SKM-1 (cell line): ENCODE data around the gene ANKRD10.
A peak's percentile ranks its signal among the peaks of the same experiment; 100 is the strongest.

Experiments used
- DNase-seq: peaks from one replicate; lab custom pipeline; 2025; ENCODE audit not compliant: unreplicated experiment; lab: John Stamatoyannopoulos, UW

Gene ANKRD10

DNA sequence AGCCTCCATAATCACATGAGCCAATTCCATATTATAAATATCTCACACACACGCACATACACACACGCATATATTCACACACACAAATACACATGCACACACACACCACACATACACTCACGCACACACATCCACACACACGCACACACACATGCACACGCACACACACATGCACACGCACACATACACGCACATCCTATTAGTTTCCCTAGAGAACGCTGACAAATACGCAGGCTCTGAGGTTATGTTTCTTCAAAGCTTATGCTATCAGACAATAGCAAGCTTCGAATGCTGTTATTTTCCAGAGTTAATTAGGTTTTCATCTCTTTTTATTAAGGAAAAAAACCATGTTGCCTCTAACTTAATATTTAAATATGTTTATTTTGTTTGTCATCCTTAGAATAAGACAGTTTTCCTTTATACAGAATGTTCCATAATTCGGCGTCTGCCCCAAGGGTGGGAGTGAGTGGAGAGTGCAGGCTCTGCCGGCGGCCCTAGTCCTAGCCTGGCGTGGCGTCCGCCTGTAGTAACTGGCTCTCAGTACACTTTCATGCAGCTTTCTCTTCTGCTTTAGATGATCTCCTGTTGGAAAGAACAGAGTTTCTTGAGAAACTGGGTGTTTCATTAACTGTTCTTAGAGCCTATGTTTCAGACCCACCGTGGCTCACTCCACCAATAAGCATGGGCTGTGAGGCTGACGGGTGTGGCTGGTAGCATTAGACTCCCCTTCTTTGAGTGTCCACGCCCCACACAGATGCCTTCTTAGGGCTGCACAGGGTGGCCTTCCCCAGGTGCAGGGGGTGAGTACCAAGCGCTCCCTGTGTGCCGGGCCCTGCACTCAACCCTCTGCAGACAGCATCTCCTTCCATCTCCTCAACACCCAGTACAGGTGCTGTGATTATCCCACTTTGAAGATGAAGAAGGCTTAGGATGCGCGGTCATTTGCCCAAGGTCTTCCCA is 30.4 kb upstream of the ANKRD10 start:
- DNase-seq = no peak

DNA sequence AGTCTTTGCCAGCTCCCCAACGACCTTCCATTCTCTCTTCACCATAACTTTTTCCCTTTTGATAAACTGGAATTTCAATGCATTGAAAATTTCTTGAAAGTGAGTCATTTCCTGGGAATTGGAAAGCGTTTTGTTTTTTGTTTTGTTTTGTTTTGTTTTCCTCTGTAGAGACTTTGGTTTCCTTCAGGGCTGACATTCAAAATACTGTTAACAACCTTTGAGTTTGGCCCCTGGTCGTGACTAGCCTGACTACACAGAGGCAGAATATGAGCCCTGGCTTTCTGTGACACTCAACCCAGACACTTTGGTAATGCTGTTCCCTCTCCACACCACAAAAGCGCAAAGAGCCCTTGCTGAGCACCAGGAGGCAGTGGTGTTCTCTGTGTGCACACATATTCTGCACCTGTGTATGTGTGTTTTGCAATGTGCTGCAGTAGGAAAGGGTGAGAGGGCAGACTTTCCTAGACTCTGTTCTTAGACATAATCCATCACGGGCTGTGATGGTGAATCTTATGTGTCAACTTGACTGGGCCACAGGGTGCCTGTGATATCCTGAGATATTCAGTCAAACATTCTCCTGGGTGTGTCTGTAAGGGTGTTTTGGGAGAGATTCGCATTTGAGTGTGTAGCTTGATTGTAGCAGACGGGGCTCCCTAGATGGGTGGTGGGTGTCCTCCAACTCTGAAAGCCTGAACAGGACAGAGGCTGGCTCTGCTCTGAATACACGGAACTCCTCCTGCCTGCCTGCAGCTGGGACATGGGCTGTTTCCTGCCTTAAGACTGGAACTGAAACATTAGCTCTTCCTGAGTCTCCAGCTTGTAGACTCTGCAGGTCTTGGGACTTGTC is 29.5 kb upstream of the ANKRD10 start:
- peak; percentile 1 for DNase-seq

DNA sequence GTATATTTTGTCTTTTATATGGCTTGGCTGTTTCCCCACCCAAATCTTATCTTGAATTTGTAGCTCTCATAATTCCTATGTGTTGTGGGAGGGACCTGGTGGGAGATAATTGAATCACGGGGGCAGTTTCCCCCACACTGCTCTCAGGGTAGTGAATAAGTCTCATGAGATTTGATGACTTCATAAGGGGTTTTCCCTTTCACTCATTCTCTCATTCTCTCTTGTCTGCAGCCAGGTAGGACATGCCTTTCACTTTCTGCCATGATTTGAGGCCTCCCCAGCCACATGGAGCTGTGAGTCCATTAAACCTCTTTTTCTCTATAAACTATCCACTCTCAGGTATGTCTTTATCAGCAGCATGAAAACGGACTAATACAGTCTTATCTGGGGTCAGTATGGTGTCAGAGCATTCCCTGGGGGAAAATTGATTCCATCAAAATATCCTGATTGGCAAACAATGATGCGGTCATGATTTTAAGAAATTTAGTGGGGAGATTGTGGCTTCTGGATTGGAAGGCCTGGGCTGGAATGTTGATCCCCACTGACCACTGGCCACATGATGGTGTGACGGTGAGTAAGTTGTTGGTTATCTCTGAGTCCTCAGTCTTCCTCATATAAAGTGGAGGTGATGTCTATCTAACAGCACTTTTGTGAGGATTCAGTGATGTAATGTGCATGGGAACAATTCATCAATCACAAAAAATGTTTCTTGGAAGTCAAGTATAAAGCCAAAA is 27.5 kb upstream of the ANKRD10 start:
- DNase-seq = no peak

DNA sequence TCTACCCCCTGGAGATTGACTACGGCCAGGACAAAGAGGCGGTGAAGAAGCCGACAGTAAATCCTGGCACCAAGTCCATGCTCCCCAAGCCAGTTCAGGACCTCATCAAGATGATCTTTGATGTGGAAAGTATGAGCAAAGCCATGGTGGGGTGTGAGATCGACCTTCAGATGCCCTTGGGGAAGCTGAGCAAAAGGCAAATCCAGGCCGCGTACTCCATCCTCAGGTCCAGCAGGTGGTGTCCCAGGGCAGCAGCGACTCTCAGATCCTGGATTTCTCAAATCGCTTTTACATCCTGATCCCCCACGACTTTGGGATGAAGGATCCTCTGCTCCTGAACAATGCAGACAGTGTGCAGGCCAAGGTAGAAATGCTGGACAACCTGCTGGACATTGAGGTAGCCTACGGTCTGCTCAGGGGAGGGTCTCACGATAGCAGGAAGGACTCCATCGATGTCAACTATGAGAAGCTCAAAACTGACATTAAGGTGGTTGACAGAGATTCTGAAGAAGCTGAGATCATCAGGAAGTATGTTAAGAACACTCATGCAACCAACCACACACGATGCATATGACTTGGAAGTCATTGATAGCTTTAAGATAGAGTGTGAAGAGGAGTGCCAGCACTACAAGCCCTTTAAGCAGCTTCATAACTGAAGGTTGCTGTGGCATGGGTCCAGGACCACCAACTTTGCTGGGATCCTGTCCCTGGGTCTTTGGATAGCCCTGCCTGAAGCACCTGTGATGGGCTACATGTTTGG is 24.0 kb upstream of the ANKRD10 start:
- no peak for DNase-seq

DNA sequence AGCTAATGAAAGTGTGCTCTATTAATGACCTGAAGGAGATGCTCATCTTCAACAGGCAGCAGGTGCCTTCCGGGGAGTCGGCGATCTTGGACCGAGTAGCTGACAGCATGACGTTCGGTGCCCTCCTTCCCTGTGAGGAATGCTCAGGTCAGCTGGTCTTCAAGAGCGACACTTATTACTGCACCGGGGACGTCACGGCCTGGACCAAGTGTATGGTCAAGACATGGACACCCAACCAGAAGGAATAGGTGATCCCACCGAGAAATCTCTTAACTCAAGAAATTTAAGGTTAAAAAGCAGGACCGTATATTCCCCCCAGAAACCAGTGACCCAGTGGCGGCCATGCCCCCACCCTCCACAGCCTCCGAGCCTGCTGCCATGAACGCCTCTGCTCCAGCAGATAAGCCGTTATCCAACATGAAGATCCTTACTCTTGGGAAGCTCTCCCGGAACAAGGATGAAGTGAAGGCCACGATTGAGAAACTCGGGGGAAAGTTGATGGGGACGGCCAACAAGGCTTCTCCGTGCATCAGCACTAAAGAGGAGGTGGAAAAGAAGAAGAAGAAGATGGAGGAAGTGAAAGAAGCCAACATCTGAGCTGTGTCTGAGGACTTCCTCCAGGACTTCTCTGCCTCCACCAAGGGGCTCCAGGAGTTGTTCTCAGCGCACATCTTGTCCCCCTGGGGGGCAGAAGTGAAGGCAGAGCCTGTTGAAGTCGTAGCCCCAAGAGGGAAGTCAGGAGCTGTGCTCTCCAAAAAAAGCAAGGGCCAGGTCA is 22.8 kb upstream of the ANKRD10 start:
- no peak for DNase-seq

DNA sequence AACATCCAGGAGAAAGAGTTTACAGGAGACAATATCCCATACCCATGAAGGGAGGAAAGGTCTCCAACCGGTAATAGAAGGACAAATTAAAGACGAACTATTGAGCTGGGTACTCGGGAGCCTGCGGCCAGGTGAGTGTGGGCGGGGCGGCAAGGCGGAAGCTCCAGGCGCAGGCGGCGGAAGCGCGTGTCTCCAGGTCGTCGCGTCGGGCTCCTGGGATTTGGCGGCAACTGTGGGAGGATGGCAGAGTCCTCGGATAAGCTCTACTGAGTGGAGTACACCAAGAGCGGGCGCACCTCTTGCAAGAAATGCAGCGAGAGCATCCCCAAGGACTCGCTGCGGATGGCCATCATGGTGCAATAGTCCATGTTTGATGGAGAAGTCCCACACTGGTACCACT is 21.6 kb upstream of the ANKRD10 start:
- DNase-seq = no peak

DNA sequence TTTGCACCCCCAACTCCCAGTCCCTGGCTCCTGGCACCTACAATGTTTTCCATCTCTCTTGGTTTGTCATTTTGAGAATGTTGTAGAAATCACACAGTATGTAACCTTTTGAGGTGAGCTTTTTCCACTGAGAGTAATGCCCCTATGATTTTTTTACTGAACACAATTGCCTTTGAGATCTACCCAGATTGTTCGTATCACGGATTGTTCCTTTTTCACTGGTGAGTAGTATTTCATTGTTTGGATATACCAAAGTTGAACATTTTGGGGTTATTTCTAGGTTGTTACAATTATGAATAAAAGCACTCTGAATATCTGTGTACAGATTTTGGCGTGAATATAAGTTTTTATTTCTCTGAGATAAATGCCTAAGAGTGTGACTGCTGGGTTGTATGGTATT is 17.7 kb upstream of the ANKRD10 start:
- no peak for DNase-seq

DNA sequence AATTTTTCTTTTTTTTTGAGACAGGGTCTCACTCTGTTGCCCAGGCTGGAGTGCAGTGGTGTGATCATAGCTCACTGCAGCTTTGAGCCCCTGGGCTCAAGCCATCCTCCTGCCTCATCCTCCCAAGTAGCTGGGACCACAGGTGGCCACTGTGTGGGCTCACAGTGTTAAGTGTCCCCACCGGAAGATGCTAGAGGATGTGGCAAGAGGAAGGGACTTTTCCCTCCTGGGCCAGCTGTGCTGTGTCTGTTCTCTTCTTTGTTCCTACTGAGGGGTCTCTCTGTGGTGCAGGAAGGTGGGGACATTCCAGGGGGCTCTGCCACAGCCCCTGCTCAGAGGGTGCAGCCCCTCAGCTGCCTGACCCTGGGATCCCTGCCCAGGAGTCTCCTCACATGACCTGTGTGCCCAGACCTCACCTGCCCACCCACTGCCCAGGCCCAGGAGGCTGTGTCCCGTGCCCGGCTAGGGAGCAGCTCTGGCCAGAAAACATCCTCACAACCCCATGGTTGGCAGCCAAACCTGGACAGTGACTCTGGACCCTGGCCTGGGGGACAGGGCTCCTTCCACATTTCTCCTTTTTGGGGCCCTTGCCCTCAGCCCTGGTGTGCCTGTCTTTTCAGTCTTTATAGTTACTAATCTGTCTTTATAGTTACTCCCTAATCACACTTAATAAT is 14.4 kb upstream of the ANKRD10 start:
- no peak for DNase-seq

DNA sequence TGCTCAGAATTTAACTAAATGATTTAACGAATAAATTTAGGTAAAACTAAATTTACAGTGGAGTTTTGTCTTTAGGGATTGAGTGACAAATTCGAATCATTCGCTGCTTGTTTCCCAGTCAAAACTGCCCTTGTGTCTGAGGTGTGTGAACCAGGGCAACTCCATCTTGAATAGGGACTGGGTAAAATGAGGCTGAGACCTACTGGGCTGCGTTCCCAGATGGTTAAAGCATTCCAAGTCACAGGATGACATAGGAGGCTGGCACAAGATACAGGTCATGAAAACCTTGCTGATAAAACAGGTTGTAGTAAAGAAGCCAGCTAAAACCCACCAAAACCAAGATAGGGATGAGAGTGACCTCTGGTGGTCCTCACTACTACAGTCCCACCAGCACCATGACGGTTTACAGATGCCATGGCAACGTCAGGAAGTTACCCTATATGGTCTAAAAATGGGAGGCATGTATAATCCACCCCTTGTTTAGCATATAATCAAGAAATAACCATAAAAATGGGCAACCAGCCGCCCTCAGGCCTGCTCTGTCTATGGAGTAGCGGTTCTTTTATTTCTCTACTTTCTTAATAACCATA is 10.2 kb upstream of the ANKRD10 start:
- no peak for DNase-seq

DNA sequence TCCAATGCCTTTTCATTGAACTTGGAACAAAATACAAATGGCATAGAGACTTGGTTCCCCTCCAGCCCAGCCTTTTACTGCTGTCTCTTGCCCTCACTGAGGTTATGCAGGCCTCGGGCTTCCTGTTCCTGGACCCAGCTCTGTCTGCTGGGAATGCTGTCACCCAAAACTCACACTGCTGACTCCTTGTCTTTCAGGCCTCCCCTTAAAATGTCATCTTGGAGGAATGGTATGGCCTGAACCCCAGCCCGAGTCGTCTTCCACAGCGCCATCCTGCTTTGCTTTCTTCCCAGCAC is 9.7 kb upstream of the ANKRD10 start:
- DNase-seq = no peak

DNA sequence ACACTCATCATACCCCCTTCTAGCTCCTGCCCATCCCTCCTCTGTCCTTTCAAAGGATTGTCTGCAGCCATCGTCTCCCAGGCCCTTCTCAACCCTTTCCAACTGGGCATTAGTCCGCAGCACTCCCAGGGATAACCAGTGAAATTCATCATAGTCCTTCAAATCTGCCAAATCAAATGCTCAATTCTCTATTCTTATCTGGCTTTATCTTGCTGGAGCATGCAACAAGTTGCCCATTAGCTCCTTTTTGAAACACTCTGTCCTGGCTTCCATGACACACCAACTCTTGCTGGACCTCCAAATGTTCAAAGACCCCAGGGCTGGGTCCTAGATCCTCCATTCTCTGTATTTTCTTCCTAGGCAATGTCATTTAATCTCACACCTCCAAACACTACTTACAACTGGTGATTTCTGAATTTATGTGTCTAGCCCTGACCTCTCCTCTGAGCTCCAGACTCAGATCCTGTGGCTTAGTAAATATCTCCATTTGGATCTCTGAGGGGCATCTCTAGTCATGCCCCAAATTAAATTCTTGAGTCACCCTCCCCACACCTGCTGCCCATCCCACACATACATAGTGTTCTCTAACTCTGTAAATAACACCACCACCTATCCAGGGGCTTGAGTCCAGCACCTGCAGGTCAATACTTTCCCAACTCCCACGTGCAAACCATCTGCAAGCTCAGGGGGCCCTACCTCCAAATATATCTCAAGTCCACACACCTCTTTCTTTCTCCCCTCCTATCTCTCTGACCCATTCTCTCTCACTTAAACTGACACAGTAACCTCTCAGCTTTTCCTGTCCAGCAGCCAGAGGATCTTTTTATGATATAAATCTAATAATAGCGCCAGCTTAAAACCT is 9.1 kb upstream of the ANKRD10 start:
- DNase-seq = no peak

DNA sequence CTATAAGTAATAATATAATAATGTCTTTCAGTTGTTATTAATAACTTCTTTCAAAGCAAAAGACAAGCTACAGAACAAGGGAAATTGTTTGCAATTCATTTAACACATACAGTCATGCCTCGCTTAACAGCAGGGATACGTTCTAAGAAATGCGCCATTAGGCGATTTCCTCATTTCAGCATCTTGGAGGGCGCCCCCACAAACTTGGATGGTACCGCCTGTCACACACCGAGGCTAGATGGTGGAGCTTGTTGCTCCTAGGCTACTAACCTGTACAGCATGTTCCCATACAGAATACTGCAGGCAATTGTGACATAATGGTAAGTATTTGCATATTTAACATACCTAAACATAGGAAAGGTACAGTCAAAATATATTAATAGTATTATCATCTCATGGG is 8.2 kb upstream of the ANKRD10 start:
- no peak for DNase-seq

DNA sequence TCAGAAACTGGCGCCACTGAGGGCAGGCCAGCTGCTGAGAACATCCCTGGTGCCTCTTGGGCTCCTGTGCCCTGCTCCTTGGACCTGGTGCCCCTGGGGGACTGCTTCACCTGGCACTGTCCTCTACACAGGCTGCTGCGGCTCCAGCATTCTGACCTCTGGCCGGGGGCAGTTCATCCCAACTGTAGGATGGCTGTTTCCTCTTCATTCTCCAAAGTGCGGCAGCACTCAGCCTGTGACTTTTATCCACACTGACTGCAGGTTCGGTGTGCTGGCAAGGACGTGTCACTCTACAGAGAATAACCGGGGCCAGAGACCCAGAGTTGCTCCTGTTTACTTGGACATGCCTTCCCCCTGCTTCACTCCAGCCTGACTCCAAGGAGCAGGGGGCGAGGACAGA is 7.6 kb upstream of the ANKRD10 start:
- DNase-seq = no peak

DNA sequence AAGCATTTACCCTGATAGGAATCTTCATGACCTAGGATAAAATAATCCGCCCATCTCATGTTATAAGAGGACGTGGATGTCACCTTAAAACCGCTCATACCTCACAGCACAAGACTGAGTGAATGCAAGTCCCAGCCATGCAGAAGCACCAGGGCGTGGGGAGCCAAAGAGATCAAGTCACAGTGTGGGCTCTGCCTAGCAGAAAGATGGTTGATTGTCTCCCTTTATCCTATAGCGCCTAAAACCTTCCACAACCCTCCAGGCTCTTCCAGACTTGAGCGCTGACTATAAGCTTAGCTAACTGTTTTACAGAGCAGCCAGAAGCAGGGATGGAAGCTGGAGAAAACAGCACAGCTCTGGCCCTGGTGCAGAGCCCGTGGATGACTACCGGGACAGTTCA is 6.8 kb upstream of the ANKRD10 start:
- DNase-seq = no peak

DNA sequence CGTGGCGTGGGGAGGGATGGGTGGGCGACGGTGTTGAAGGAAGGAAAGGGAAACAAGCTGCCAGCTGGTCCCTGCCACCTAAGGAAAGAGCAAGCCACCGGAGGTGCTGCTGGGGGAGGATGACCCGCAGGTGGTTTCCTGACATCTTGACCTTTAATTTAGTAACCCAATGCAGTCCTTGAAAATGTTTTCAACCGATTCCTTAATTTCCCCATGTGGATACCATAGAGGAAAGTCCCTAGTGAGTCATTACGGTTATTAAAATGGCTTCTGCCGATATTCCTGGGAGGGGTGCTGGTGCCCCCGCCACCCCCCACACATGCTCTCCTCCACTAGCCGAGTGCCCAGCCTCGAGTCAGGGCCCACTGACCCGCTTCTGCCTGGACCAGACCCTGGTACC is 6.3 kb upstream of the ANKRD10 start:
- no peak for DNase-seq

DNA sequence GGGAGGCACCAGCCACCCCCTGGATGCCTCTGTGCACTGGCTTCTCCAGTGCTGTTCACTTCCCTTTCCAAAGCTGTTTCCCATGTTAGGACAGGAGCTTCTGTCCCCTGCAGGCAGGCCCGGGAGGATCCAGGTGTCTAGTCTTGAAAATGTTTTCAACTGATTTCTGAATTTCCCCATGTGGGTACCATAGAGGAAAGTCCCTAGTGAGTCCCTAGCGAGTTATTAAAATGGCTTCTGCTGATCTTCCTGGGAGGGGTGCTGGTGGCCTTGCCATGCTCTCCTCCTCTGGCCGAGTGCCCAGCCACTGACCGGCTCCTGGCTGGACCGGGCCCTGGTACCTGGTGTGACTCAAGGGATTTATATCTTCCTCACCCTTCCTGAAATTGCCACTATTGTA is 5.2 kb upstream of the ANKRD10 start:
- DNase-seq = no peak

DNA sequence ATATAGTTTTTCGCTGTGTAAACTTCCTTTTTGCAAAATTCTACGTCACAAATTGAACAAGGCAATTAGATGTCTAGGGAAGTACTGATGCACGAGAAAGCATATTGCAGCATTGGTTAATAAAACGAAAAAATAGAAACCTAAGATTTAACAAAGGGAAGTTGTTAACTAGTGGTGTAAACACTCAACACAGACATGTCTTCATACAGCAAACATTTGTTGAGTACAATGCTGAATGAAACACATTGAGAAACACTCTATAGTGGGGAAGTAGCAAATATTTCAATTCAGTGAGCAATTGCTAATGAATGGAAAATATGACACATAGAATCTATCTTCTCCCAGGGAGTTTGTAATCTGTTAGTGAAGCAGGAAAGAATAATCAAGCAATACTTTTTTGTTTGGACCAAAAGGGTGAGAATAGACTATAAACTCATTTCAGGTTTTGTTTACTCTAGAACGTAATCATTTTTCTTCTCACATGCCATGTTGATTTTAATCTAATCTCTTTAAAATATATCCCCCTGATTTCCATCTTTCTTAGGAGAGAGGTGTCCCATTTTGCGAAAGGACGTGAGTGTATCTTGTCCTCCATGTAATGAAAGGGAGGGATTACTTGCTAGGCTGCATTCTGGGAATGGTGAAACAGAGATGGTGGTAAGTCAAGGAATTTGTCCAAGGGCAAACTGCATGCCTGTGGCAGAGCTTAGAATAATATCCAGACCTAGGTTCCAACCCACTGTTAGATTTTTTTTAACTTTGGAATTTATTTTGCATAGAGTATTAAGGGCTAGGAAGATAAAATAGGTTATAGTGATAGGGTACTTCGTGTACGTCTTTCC is 1.7 kb upstream of the ANKRD10 start:
- DNase-seq = no peak

DNA sequence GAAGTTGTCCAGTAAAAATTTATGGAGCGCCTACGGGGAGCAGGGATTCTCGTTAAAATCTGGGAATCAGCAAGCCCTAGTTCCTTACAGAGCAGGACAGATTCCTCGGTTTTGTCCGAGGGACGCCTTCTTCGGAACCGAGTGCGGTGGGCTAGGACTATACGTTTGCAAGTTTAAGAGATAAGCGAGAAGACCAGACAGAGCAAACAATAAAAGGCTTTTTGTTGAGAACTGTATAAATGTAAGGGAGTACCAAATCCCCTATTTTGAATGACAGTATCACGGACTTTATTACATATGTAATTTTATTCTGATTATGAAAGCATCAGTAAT is 971 bp upstream of the ANKRD10 start:
- no peak for DNase-seq
